Endothelial cell (in vitro differentiated cells): ENCODE measurements around the gene ATP8A2. TPM values are rescaled to one million over a fixed set of nuclear protein-coding genes. Genes with fewer than 3 reads are reported as not detected.

ENCODE experiments used
- DNase-seq: peaks from one replicate; pipeline ENCODE4 v3.0.0; 2021; ENCODE audit warnings: low spot score
- H3K27ac Mint-ChIP-seq: one replicate; pipeline ENCODE4 v1.8.0; 2021; ENCODE audit warnings: mixed read lengths, inconsistent platforms; ENCODE audit not compliant: unreplicated experiment
- H3K27me3 Mint-ChIP-seq: one replicate; pipeline ENCODE4 v1.8.0; 2021; ENCODE audit warnings: mild to moderate bottlenecking, moderate library complexity, mixed read lengths, inconsistent platforms; ENCODE audit not compliant: unreplicated experiment
- H3K36me3 Mint-ChIP-seq: one replicate; pipeline ENCODE4 v1.8.0; 2021; ENCODE audit warnings: mild to moderate bottlenecking, low read depth, mixed read lengths, inconsistent platforms; ENCODE audit not compliant: unreplicated experiment
- H3K4me1 Mint-ChIP-seq: one replicate; pipeline ENCODE4 v1.8.0; 2021; ENCODE audit warnings: mild to moderate bottlenecking, mixed read lengths, inconsistent platforms; ENCODE audit not compliant: unreplicated experiment
- H3K4me3 Mint-ChIP-seq: one replicate; pipeline ENCODE4 v1.8.0; 2021; ENCODE audit warnings: mild to moderate bottlenecking, mixed read lengths, inconsistent platforms; ENCODE audit not compliant: unreplicated experiment
- H3K9me3 Mint-ChIP-seq: one replicate; pipeline ENCODE4 v1.8.0; 2021; ENCODE audit warnings: mixed read lengths, inconsistent platforms; ENCODE audit not compliant: unreplicated experiment
- total RNA-seq: library from RNA; stranded (reverse); fragmentation: NEBNext Ultra II Directional; extraction: Animal tissue kit (Norgen Biotek cat#: 25700); gene quantifications from one replicate; pipeline ENCODE4 v1.2.1, GENCODE V29; 2021; ENCODE audit not compliant: unreplicated experiment
- TF ChIP-seq, protein P1 (sequence below): fragments of 200-600 bp; sonication (generic); IDR thresholded peaks from one replicate; pipeline ENCODE4 v1.5.0; 2021; ENCODE audit warnings: antibody characterized with exemption; ENCODE audit not compliant: unreplicated experiment

The ATP8A2 gene
- total RNA-seq, 1 donor from 2014 or later: 2.1 TPM

DNA sequence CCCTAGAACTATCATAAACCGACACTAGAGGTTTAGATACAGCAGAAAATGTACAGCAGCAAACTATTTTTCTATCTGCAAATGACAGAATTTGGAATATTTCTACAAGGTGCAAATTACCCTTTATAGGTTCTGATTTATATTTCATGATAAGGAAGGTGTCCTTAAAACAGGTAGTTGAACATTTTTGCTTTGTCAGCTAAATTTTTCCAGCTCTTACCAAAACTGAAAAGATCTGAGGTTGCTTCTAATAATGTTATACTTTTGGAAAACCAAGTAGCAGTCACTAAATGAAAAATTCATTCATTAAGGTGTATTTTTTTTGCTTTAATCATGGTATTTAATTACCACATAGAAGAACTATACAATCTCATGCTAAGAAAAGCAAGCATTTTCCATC is 671.0 kb downstream of the ATP8A2 start:
- no peak overlapping the region for H3K4me3 Mint-ChIP-seq
- no peak overlapping the region for H3K27ac Mint-ChIP-seq
- peaks cover 14% of the 10 kb centered on the region for H3K36me3 Mint-ChIP-seq
- TF ChIP-seq, protein P1, sequence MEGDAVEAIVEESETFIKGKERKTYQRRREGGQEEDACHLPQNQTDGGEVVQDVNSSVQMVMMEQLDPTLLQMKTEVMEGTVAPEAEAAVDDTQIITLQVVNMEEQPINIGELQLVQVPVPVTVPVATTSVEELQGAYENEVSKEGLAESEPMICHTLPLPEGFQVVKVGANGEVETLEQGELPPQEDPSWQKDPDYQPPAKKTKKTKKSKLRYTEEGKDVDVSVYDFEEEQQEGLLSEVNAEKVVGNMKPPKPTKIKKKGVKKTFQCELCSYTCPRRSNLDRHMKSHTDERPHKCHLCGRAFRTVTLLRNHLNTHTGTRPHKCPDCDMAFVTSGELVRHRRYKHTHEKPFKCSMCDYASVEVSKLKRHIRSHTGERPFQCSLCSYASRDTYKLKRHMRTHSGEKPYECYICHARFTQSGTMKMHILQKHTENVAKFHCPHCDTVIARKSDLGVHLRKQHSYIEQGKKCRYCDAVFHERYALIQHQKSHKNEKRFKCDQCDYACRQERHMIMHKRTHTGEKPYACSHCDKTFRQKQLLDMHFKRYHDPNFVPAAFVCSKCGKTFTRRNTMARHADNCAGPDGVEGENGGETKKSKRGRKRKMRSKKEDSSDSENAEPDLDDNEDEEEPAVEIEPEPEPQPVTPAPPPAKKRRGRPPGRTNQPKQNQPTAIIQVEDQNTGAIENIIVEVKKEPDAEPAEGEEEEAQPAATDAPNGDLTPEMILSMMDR: no peak
- H3K27me3 Mint-ChIP-seq: peaks cover 6% of the 10 kb centered on the region
- H3K9me3 Mint-ChIP-seq: no peaks in the 10 kb centered on the region
- no peak for DNase-seq
- H3K4me1 Mint-ChIP-seq: peaks cover 5% of the 10 kb centered on the region

DNA sequence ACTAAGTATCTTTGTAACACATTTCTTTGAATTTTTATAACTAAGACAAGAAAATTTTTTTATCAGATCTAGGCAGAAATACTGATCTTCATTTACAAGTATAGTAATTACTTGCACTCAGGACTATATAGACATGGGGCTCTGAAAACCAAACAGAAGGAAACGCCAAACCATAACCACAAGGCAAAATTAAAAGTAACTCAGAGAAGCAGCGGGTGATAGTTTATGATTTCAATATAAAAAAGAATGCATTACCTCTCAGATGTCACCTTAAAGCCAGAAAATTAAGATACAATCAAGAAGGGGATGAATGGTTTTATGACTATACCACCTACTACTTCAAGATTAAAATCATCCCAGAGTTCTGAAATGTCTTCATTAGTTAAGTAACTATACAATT is 673.4 kb downstream of the ATP8A2 start:
- peaks cover 14% of the 10 kb centered on the region for H3K4me1 Mint-ChIP-seq

DNA sequence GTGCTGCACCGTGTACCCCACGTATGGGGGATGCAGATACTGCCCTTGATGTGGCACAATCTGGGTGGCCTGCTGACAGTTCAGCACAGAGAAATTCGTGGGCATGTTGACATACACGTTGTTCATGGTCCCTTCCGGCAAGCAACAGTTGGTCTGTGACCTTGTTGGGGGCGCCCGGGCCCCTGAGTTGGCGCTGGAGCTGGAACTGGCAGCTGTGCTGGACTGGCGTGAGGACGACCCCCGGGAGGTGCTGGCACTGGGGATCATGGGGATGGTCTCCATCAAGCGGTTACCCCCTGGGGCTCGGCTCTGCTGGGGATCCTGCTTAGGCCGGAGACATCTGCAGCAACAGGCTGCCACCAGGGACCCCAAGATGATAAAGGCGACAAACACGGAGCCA is 674.9 kb downstream of the ATP8A2 start:
- Mint-ChIP-seq H3K9me3 (no peaks in the 10 kb centered on the region), H3K27ac (no peak overlapping the region), H3K27me3 (peaks cover 11% of the 10 kb centered on the region), H3K4me1 (peaks cover 14% of the 10 kb centered on the region), H3K4me3 (no peak overlapping the region), H3K36me3 (peaks cover 25% of the 10 kb centered on the region)
- TF ChIP-seq, protein P1: no peak
- no peak for DNase-seq

More for the DNA sequence above, 673.4 kb downstream of the ATP8A2 start:
- TF ChIP-seq, protein P1: no peak
- H3K27ac Mint-ChIP-seq: no peak overlapping the region
- DNase-seq: no peak
- no peak overlapping the region for H3K4me3 Mint-ChIP-seq
- H3K9me3 Mint-ChIP-seq: no peaks in the 10 kb centered on the region
- peaks cover 13% of the 10 kb centered on the region for H3K27me3 Mint-ChIP-seq
- H3K36me3 Mint-ChIP-seq: peaks cover 25% of the 10 kb centered on the region

DNA sequence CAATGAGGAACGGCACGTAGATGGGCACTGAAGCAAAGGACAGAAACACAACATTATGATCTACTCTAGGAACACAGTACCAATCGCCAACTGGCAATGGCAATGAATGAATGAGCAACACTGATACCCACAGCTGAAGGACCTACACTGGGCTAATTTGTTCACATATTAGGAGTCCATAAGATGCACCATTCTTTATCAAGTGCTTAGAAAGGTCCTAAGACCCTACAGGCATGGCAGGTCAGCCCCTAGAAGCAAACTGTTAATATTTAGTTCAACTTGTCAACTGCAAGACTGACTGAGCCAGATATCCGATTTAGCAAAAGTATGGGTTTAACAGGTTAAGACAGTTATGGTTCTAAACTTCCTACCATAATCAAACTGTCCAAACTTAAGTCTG is 675.3 kb downstream of the ATP8A2 start:
- Mint-ChIP-seq H3K4me3 (peak overlapping the region; percentile 87), H3K9me3 (no peaks in the 10 kb centered on the region), H3K27me3 (peaks cover 12% of the 10 kb centered on the region), H3K36me3 (peaks cover 27% of the 10 kb centered on the region), H3K4me1 (peaks cover 15% of the 10 kb centered on the region), H3K27ac (no peak overlapping the region)
- no peak for DNase-seq
- TF ChIP-seq, protein P1: no peak

DNA sequence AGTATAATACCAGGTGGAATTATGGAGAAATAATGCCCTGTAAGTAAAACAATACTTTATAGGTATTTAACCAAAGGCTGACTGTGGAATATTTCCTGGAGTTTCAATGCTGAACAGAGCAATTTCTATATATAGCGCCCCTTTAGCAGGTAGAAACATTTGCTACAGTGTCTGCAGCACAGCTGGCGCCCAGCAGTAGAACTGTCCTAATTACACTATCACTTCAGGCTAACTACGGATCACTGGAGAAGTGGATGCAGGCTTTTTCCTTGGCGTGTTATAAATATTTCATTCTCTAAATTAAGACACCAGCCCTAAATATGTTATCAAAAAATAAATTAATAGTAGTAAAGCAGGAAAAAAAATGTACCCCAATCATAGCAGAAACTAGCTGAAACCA is 677.0 kb downstream of the ATP8A2 start:
- no peaks in the 10 kb centered on the region for H3K9me3 Mint-ChIP-seq
- peaks cover 30% of the 10 kb centered on the region for H3K36me3 Mint-ChIP-seq
- DNase-seq: no peak
- peaks cover 14% of the 10 kb centered on the region for H3K27me3 Mint-ChIP-seq
- H3K4me1 Mint-ChIP-seq: peaks cover 18% of the 10 kb centered on the region
- H3K4me3 Mint-ChIP-seq: peak overlapping the region; percentile 98
- no peak overlapping the region for H3K27ac Mint-ChIP-seq
- TF ChIP-seq, protein P1: no peak
